Tibial nerve (tissue), 4 donors: ENCODE measurements around the gene WT1.

ENCODE experiments used
- EP300 ChIP-seq, 2 donors: sonication (generic); formaldehyde crosslinking; IDR thresholded peaks; one replicate each; pipeline ENCODE4 v1.6.1; 2017; ENCODE audit warnings: antibody characterized with exemption in 2 of 2, mild to moderate bottlenecking in 1 of 2
- POLR2A ChIP-seq, 2 donors: fragments of 450-650 bp; IDR thresholded peaks; one replicate each; pipeline ENCODE4 v1.6.1; 2017; ENCODE audit warnings: antibody characterized with exemption in 2 of 2, mild to moderate bottlenecking in 2 of 2, moderate library complexity in 2 of 2
- TF ChIP-seq, protein P1 (sequence below), 5 experiments: fragments of 200-600 bp in 3 of 5; fragments of 450-650 bp in 2 of 5; sonication (generic) in 3 of 5; IDR thresholded peaks; one replicate each; pipeline ENCODE4 v1.5.1; 2016 to 2019; ENCODE audit warnings: antibody characterized with exemption in 5 of 5, mild to moderate bottlenecking in 3 of 5, moderate library complexity in 2 of 5

DNA sequence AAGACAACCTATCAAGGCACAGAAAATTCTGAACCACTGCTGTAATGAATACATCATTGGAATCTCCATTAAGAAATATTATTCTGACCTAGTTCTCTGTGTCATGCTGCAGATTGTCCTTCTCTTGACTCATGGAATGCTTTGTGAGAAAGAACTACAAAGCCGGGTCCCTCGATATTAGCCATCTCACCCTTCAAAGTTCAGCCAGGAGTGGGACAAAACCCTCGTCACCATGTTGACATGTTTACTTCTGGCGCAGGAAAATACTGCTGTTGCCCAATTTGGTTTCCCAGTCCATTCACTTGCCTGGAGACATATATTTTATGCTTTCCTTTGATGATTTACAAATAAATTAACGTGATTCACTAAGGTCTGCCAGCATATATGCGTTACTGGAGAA, 10.9 kb upstream of the WT1 start:
- TF ChIP-seq POLR2A (IDR thresholded peaks at IDR 0.05) (no peak), EP300 (IDR thresholded peaks at IDR 0.05) (no peak)
- TF ChIP-seq, protein P1, sequence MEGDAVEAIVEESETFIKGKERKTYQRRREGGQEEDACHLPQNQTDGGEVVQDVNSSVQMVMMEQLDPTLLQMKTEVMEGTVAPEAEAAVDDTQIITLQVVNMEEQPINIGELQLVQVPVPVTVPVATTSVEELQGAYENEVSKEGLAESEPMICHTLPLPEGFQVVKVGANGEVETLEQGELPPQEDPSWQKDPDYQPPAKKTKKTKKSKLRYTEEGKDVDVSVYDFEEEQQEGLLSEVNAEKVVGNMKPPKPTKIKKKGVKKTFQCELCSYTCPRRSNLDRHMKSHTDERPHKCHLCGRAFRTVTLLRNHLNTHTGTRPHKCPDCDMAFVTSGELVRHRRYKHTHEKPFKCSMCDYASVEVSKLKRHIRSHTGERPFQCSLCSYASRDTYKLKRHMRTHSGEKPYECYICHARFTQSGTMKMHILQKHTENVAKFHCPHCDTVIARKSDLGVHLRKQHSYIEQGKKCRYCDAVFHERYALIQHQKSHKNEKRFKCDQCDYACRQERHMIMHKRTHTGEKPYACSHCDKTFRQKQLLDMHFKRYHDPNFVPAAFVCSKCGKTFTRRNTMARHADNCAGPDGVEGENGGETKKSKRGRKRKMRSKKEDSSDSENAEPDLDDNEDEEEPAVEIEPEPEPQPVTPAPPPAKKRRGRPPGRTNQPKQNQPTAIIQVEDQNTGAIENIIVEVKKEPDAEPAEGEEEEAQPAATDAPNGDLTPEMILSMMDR (IDR thresholded peaks at IDR 0.05): no peak
